ENCODE data around the gene CRYBA4.
A peak's percentile ranks its signal among the peaks of the same experiment; 100 is the strongest.
"Not testable (repeated sequence)": the region's sequence is repeated elsewhere in the genome, so short reads cannot be mapped to it uniquely, and the experiment has no call there.

The CRYBA4 gene

GRCh38 chr22:26597026-26597425 lies 24.7 kb upstream of the CRYBA4 start:
- DNase-seq, result no peak

DNA sequence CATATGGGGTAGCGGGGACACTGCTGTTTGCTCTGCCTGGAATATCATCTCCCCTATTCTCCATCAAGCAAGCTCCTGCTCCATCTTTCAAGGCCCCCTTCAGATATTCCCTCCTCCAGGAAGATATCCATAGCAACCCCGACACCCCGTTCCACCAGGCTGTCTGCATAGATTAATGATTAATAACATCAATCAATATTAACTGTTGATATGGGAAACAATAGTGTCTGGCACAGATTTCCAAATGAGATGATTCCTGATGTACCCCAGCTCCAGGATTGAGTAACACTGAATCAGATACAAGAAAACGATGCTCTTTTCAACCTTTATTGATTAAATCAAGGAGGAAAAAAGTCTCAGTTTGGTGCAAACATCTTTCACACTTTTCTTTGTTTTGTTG lies 24.3 kb upstream of the CRYBA4 start:
- no peak for DNase-seq

DNA sequence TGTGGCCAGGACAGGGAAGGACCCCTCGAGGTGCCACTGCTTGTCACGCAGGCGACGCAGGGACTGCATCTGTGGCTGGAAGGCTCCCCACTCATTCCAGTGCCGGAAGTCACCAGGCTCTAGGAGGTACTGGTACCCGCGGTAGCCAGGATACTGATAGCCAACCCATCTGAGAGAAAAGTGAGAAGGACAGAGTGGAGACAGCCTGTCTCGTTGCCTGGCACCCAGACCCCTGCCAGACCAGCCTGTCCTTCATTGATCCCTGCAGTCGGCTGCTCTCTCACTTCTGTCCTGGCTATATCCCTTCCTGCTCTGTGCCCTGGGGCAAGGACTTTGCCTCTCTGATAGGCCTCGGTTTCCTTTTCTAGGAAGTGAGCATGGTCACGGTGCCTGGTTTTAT lies 22.3 kb upstream of the CRYBA4 start:
- no peak for DNase-seq

GRCh38 chr22:26601726-26602125 lies 20.0 kb upstream of the CRYBA4 start:
- DNase-seq, result no peak

DNA sequence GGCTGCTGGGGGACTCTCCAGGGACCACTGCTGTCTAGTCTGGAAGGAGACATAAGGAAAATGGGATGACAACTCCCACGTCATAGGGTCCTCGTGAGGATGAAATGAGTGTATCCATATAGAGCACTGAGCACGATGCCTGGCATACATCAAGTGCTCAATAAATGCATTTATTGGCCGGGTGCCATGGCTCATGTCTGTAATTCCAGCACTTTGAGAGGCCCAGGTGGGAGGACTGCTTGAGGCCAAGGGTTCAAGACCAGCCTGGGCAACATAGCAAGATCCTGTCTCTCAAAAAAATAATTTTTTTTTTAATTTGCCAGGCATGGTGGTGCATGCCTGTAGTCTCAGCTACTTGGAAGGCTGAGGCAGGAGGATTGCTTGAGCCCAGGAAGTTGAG lies 19.6 kb upstream of the CRYBA4 start:
- no peak for DNase-seq

- no peak for DNase-seq
These were observed 17.4 kb upstream of the CRYBA4 start for GRCh38 chr22:26604368-26604767.

GRCh38 chr22:26606611-26607010 lies 15.2 kb upstream of the CRYBA4 start:
- DNase-seq, result no peak

- no peak for DNase-seq
These were observed 13.6 kb upstream of the CRYBA4 start for GRCh38 chr22:26608129-26608528.

DNA sequence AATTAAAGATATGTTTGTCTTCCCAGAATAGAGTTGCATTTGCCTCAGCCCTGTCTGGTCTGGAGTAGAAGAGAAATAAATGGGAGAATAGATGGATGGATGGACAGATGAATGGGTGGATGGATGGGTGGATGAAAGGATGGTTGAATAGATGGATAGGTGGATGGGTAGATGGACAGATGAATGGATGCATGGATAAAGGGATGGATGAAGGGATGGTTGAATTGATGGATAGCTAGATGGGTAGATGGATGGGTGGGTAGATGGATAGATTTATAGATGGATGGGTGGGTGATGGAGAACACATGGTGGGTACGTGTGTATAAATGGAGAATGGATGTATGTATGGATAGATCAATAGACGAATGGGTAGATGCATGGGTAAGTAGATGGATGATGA lies 12.5 kb upstream of the CRYBA4 start:
- no peak for DNase-seq

DNA sequence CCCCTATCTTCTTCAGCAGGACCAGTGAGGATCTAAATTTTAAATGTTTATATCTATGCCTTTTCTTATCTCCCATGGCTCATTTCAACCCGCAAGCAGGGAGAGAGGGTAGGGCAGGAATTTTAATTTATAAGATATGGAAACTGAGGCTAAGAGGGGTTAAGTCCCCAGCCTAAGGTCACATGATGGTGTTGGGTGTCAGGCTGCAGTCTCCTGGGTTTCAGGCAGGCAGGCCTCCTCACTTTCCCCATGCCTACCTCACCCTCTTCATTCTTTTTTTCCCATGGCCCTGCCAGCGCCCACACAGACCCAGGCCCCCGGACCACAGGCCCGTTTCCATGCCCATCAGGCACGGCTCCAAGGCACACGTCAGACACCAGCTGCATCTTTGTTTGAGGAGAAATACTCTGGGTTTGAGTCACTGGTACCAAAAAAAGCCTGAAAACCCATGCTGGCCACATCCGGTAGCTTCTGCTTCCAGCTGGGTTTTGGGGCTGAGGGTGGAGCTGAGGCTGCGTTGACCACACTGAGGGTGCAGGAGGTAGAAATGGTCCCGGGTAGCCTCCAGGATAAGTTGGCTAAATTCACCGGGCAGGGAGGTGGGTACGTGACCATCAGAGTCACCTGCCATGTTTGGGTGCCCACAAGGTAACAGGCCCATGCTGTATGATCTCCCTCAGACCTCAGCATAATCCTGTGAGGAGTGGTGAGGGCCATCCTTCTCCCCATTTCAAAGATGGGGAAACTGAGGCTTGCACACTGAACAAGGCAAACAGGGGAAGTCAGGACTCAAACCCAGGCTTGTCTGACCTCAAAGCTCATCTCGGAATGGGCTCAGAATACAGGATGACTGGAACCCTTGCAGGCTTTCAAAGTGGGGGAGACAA lies 11.4 kb upstream of the CRYBA4 start:
- DNase-seq, result peak in 9 of 14 donors; percentile 2 to 60 (median 35)

DNA sequence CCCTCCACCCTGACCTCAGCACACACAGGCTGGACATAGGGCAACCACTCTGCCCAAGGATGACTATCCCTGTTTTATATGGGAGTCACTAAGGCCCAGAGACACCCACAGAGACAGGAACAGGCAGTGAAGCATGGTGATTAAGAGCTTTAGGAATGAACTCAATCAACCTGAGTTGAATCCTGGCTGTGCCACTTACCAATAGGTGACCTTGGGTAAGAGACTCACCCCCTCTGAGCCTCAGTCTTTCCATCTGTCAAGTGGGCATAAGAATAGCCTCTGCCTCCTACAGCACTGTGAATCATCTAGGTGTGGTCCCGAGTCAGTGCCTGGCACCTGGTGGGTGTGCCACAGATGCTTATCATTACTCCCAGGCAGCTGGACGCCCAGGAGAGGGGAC lies 10.8 kb upstream of the CRYBA4 start:
- no peak for DNase-seq

DNA sequence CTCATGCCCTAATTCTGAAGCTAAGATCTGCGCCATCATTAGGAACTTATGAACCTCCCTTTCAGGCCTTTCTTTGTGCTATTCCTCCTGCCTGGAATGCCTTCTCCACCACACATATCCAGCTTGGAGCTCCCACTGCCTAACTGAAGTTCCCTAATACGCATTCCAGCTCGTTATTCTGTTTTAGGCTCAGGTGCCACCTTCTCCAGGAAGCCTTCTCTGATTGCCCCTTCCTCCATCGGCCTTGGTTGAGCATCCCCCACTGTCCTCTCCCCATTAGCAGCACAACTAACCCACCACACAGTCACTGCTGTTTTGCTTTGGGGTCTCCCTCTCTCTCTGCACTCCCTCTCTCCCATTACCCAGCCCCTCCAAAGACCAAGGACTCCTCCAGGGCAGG lies 9.1 kb upstream of the CRYBA4 start:
- no peak for DNase-seq

GRCh38 chr22:26613753-26614152 lies 8.0 kb upstream of the CRYBA4 start:
- DNase-seq, result not testable (repeated sequence)

DNA sequence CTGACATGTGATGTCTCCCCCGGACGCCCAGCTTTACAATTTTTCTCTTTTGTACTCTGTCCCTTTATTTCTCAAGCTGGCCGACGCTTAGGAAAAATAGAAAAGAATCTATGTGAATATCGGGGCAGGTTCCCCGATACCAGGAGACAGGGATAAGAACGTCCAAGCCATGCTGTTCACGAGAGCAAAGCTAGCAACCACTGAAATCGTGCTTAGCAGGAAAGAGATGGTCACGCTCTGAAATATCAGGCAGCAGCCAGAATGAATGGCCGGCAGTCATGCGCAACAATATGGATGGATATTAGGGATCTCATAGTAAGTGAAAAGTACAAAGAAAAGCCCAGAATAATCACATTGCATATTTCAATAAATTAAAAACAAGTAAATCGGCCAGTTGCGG lies 7.4 kb upstream of the CRYBA4 start:
- DNase-seq, result no peak

- no peak for DNase-seq
These were observed 6.6 kb upstream of the CRYBA4 start for GRCh38 chr22:26615149-26615548.

DNA sequence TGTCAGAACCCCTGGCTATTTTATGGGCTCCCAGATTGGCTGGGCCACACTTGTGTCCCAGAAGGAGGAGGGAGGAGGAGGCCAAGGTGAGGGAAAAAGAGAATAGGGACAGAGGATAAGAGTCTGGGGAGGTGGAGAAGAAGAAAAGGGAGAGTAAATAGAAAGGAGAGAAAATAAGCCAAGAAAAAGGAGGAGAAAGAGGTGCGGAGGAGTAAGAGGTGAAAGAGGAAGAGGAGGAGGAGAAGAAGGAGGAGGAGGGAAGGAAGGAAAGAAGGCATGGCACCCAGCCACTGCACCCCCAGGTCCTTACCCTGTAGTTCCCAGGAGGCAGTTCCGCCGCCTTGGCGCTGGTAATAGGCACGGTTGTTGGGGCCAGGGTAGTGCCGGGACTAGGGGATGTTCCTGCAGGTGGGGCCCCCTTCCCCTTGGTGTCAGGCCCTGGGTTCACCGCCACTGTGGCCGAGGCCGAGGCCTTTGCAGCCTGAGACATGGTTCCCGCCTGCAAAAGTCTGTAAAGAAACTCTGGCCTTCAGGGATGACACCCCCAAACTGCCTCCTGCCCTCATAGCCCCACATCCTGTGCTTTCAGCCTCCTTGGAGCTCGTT lies 5.8 kb upstream of the CRYBA4 start:
- DNase-seq, result no peak

DNA sequence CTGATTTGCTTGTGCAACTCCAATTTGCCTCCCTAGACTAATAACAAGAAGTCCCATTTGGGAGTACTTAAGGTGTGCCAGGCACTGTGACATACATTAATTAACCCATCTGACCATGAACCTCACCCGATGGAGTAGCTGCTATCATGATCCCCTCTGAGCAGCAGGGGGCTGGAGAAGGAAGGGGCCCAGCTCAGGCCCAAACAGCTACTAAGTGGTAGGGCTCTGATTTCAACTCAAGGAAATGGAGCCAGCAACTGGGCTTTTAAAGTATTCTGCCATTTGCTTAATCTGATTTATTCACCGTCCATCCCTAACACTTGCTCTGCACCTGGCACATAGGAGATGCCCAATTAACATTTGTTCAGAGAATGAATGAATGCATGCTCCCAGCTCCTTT lies 5.1 kb upstream of the CRYBA4 start:
- DNase-seq, result no peak

GRCh38 chr22:26617271-26618199 lies 4.2 kb upstream of the CRYBA4 start, which contains the start of gene CRYBB1:
CRYBB1 (minus strand) TSS chr22:26618027; CDS start chr22:26616319, 1,708 bp downstream.
- DNase-seq, result peak in 8 of 14 donors; percentile 3 to 37 (median 7)

DNA sequence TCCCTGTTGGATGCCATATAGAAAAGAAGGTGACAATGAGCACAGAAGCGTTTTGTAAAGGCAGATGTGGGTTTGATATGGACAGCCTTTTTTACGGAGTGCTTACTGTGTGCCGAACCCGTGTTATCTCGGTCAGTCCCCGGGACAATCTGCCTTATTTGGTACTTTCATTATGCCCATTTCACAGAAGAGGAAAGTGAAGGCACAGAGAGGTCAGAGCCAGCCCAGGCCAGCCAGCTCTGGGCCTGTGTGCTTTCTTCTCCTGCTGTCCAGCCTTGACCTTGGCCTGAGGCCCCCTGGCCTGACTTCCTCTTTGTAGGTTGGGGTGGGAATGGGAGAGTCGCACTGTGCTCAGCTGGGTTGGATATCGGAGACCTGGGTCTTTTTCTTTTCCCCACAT lies 3.3 kb upstream of the CRYBA4 start:
- no peak for DNase-seq

GRCh38 chr22:26619510-26619909 lies 2.3 kb upstream of the CRYBA4 start:
- DNase-seq, result no peak

DNA sequence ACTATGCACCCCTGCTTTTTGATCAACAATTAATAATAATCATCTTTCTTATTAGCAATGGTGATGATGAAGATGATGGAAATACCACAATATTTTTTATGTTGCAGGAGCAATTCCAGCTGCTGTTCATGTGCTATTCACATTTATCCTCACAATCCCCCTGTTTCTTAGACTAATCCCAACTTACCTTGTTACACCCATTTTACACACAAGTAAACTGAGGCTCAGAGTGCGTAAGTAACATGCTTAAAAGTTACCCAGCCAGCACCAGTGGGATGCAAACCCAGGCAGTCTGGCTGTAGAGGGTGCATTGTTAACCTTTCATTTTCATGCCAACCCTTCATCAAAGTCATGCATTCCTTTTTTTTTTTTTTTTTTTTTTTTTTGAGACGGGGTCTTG lies 1.6 kb upstream of the CRYBA4 start:
- DNase-seq, result no peak

- DNase-seq, result no peak
These were observed 2.2 kb downstream of the CRYBA4 start for GRCh38 chr22:26623984-26624383.

DNA sequence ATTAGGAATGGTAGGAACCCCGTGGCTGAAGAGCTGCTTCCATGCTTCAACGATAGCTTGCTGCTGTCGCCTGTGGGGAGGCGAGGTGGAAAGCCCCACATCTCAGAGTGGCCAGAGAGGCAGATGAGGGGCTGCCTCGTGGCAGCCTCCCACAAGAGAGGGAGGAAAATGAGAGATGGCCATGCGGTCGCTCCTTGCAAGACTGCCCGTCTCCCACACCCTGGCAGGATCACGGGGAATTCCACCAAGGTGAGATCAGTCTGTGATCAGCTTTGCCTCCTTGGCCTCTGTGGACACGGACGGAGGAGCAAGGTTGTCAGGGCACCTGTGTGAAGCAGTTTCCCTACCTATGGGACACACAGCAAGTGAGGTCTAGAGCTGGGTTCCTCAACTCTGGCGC lies 3.0 kb downstream of the CRYBA4 start:
- no peak for DNase-seq

Data from C1 segment of cervical spinal cord (tissue), 14 donors.